ENCODE data around the gene NXN. TPM values are rescaled to one million over a fixed set of nuclear protein-coding genes. Genes with fewer than 3 reads are reported as not detected.
A peak's percentile ranks its signal among the peaks of the same experiment; 100 is the strongest.

The NXN gene
- total RNA-seq, 2 donors from 2014 or later, result 124 to 201 TPM

- H3K9ac ChIP-seq (ENCODE audit: extremely low read depth, low read length, poor library complexity, severe bottlenecking), result no peak overlapping the region
- H3K27me3 ChIP-seq (ENCODE audit: control insufficient read depth, insufficient read depth, low read length, poor library complexity, severe bottlenecking), result no peaks in the 10 kb centered on the region
- H3K4me1 ChIP-seq (ENCODE audit: control insufficient read depth, insufficient read depth, low read length), result peaks cover 13% of the 10 kb centered on the region
- H3K36me3 ChIP-seq (ENCODE audit: control insufficient read depth, insufficient read depth, low read length), result peaks cover 29% of the 10 kb centered on the region
- H3K4me3 Mint-ChIP-seq, result no peak overlapping the region
- no peak for TF ChIP-seq CTCF (conservative IDR thresholded peaks at IDR 0.05)
- no peaks in the 10 kb centered on the region for H3K27me3 Mint-ChIP-seq (ENCODE audit: insufficient read depth)
- no peak overlapping the region for H3K4me3 ChIP-seq (ENCODE audit: low read length)
- peak; percentile 51 for DNase-seq
- H3K9me3 Mint-ChIP-seq, result no peaks in the 10 kb centered on the region
- 96 to 97% methylated on average over 31 to 37 of the region's 37 CpGs for WGBS, 2 experiments (ENCODE audit: insufficient coverage in 1 of 2, insufficient read length in 1 of 2)
- peak overlapping the region; percentile 75 for H3K27ac Mint-ChIP-seq
- no peaks in the 10 kb centered on the region for H3K9me3 ChIP-seq (ENCODE audit: control insufficient read depth, low read length)
- peaks cover 28% of the 10 kb centered on the region for H3K4me1 Mint-ChIP-seq
- peaks cover 28% of the 10 kb centered on the region for H3K36me3 Mint-ChIP-seq (ENCODE audit: low read depth)
- H3K27ac ChIP-seq (ENCODE audit: low read depth, low read length), result no peak overlapping the region
Measured at GRCh38 chr17:946510-947236, 32.9 kb downstream of the NXN start.

- no peak overlapping the region for H3K27ac ChIP-seq (ENCODE audit: low read depth, low read length)
- no peaks in the 10 kb centered on the region for H3K27me3 Mint-ChIP-seq (ENCODE audit: insufficient read depth)
Measured at GRCh38 chr17:945672-946071, 33.9 kb downstream of the NXN start.

GRCh38 chr17:944266-944826, 35.2 kb downstream of the NXN start:
- Mint-ChIP-seq H3K27ac (peak overlapping the region; percentile 78), H3K36me3 (ENCODE audit: low read depth) (peaks cover 28% of the 10 kb centered on the region), H3K4me1 (peaks cover 19% of the 10 kb centered on the region), H3K9me3 (no peaks in the 10 kb centered on the region), H3K27me3 (ENCODE audit: insufficient read depth) (no peaks in the 10 kb centered on the region), H3K4me3 (no peak overlapping the region)
- Histone ChIP-seq H3K4me3 (ENCODE audit: low read length) (no peak overlapping the region), H3K4me1 (ENCODE audit: control insufficient read depth, insufficient read depth, low read length) (peaks cover 4% of the 10 kb centered on the region), H3K27ac (ENCODE audit: low read depth, low read length) (no peak overlapping the region), H3K36me3 (ENCODE audit: control insufficient read depth, insufficient read depth, low read length) (peaks cover 29% of the 10 kb centered on the region), H3K9me3 (ENCODE audit: control insufficient read depth, low read length) (no peaks in the 10 kb centered on the region), H3K27me3 (ENCODE audit: control insufficient read depth, insufficient read depth, low read length, poor library complexity, severe bottlenecking) (no peaks in the 10 kb centered on the region), H3K9ac (ENCODE audit: extremely low read depth, low read length, poor library complexity, severe bottlenecking) (no peak overlapping the region)
- TF ChIP-seq CTCF (conservative IDR thresholded peaks at IDR 0.05), result no peak
- peak; percentile 54 for DNase-seq
- WGBS, 2 experiments (ENCODE audit: insufficient coverage in 1 of 2, insufficient read length in 1 of 2), result 87% methylated on average over 12 to 13 of the region's 14 CpGs

More at GRCh38 chr17:945672-946071, 33.9 kb downstream of the NXN start:
- peak overlapping the region; percentile 87 for H3K27ac Mint-ChIP-seq
- Histone ChIP-seq H3K4me1 (ENCODE audit: control insufficient read depth, insufficient read depth, low read length) (peaks cover 11% of the 10 kb centered on the region), H3K9me3 (ENCODE audit: control insufficient read depth, low read length) (no peaks in the 10 kb centered on the region), H3K36me3 (ENCODE audit: control insufficient read depth, insufficient read depth, low read length) (peaks cover 29% of the 10 kb centered on the region), H3K9ac (ENCODE audit: extremely low read depth, low read length, poor library complexity, severe bottlenecking) (no peak overlapping the region), H3K27me3 (ENCODE audit: control insufficient read depth, insufficient read depth, low read length, poor library complexity, severe bottlenecking) (no peaks in the 10 kb centered on the region), H3K4me3 (ENCODE audit: low read length) (no peak overlapping the region)
- no peak overlapping the region for H3K4me3 Mint-ChIP-seq
- WGBS, 2 experiments (ENCODE audit: insufficient coverage in 1 of 2, insufficient read length in 1 of 2), result 80 to 90% methylated on average over 2 to 3 of the region's 3 CpGs
- peak; percentile 82 for DNase-seq
- TF ChIP-seq CTCF (conservative IDR thresholded peaks at IDR 0.05), result no peak
- H3K9me3 Mint-ChIP-seq, result no peaks in the 10 kb centered on the region
- peaks cover 25% of the 10 kb centered on the region for H3K4me1 Mint-ChIP-seq
- peaks cover 28% of the 10 kb centered on the region for H3K36me3 Mint-ChIP-seq (ENCODE audit: low read depth)
